Measurements from ENCODE around the gene CDK9.
"Not testable (repeated sequence)": the region's sequence is repeated elsewhere in the genome, so short reads cannot be mapped to it uniquely, and the experiment has no call there.

CDK9 gene

DNA sequence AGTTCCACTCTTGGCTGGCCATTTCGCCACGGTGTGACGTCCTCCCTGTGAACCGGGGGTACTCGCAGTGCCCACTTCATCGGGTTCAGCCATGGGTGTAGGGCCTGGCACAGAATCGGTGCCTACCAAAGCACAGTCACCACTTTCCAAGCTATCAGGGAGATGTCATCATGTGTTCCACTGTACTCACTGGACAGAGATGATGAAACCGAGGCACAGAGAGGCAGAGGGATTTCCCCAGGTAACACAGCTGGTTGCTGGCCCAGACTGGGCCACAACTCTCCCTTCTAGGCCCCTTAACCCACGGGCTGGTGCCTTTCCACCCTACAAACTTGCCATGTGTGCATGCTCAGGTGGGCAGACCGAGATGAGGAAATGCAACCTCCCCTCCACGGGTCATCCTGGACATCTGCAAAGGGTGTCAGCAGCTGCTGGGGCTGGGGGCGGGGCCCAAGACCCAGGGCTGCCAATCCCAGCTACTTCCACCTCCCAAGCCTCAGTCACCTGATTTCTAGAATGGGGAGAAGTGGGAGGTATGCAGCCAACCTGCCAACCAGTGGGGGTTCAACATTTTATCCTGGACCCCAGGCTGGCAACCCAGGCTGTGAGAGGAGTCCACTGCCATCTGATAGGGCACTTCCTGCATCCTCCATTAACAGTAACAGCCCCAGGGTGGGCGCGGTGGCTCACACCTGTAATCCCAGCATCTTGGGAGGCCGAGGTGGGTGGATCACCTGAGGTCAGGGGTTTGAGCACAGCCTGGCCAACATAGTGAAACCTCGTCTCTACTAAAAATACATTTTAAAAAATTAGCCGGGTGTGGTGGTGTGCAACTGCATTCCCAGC is 6.5 kb upstream of the CDK9 start:
- in situ Hi-C loops (cut with MboI; ENCODE audit: low sequenced_read_pairs): no loop called here

- in situ Hi-C loops (cut with MboI; ENCODE audit: low sequenced_read_pairs): no loop called here
These were observed 5.5 kb upstream of the CDK9 start for GRCh38 chr9:127780126-127780885.

- in situ Hi-C loops (cut with MboI; ENCODE audit: low sequenced_read_pairs): not testable (repeated sequence)
These were observed 4.9 kb upstream of the CDK9 start for GRCh38 chr9:127780909-127781308.

GRCh38 chr9:127781806-127782205 is 4.0 kb upstream of the CDK9 start:
- in situ Hi-C loops (cut with MboI; ENCODE audit: low sequenced_read_pairs): no loop called here

GRCh38 chr9:127783111-127784008 is 2.5 kb upstream of the CDK9 start:
- in situ Hi-C loops (cut with MboI; ENCODE audit: low sequenced_read_pairs): no loop called here

DNA sequence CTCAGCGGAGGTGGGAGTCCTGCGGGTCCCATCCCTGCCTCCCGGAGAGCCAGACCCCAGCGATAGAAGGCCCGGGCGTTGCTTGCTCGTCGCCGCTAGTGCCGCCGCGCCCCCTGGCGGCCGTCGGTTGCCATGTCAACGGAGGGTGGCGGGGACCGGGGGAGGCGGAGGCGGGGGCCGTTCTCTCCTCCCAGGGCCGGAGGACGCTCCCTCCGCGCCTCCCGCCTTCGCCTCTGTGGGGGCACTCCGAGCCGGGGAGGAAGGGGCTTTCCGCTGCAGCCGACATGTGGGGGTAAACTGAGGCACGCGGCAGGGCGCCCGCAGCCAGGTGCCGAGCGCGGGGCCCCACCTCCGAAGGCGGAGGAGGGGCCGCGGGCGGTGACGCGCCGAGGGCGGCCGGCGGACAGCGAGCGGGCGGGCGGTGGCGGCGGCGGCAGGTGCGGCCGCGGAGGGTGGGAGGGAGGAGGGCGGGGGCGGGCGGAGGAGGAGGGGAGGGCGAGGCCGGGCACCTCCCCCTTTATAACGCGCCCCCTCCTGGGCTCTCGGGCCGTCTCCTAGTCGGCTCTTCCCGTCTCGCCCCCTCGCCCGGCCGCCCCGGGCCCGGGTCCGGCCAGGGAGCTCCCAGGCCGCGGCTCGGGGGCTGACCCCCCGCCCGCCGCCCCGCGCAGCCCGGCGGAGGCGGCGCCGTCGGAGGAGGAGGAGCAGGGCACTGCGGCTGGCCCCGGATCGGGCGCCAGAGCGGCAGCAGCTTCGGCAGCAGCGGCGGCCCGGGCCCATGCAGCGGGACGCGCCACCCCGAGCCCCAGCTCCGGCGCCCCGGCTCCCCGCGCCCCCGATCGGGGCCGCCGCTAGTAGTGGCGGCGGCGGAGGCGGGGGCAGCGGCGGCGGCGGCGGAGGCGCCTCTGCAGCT is 556 bp upstream of the CDK9 start:
- in situ Hi-C loops (cut with MboI; ENCODE audit: low sequenced_read_pairs): no loop called here

DNA sequence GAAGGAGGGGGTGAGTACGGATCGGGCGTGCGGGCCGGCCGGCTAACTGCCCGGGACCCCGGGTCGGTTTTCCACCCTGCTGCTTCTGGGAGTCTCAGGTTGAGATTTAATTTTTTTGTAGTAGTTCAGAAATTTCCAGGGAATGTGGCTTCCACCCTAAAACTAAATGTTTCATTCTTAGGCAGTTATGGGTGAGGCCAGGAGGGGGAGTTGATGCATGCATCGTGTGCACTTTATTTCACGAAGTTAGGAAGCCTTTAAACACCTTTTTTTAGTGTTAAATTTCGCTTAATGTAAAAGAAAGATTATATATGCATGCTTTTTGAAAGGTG is 905 bp downstream of the CDK9 start:
- in situ Hi-C loops (cut with MboI; ENCODE audit: low sequenced_read_pairs): no loop called here

- in situ Hi-C loops (cut with MboI; ENCODE audit: low sequenced_read_pairs): no loop called here
These were observed 2.6 kb downstream of the CDK9 start for GRCh38 chr9:127788337-127789011.

DNA sequence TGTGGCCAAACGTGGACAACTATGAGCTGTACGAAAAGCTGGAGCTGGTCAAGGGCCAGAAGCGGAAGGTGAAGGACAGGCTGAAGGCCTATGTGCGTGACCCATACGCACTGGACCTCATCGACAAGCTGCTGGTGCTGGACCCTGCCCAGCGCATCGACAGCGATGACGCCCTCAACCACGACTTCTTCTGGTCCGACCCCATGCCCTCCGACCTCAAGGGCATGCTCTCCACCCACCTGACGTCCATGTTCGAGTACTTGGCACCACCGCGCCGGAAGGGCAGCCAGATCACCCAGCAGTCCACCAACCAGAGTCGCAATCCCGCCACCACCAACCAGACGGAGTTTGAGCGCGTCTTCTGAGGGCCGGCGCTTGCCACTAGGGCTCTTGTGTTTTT is 3.3 kb downstream of the CDK9 start:
- in situ Hi-C loops (cut with MboI; ENCODE audit: low sequenced_read_pairs): no loop called here

DNA sequence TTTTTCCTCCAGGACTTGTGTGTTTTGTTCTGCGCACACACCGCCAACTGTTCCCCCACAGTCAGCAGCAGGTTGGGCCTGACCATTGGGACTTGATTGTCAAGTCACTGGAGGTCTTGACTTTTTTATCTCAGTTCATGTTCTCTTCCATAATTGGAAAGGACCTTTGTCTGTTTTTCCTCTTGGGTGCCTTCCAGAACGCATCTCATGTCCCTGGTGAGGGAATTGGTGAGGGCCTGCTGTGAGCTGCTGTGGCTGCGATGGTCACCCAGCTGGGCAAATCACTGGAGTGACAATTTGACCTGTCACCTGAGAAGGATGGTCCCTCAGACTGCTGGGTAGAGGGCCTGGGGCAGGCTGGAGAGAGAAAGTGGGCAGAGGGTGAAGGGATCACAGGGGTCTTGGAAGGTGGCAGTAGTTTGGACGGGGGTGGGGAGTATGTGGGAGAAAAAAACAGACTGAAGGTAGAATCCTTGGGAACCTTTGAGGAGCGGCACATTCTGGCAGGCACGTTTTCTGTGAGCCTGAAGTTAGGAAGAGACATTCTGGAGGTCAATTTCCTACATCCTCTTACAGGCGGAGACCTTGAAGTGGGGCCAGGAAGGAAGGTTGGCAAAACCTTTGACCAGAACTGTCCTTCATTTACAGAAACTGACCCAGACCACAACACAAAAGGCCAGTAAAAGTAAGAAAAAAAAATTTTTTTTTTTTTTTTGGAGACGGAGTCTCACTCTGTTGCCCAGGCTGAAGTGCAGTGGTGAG is 4.4 kb downstream of the CDK9 start:
- in situ Hi-C loops (cut with MboI; ENCODE audit: low sequenced_read_pairs): no loop called here

DNA sequence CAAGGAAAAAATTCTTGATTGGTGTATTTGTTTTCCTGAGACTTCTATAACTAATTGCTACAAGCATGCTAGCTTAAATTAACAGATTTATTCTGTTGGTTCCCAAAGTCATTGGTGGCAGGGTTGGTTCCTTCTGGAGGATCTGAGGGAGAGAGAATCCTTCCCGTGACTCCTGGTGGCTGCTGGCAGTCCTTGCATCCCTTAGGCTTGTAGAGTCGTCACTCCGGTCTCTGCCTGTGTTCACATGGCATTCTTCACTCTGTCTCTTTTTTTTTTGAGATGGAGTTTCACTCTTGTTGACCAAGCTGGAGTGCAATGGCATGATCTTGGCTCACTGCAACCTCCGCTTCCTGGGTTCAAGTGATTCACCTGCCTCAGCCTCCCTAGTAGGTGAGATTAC is 5.3 kb downstream of the CDK9 start:
- in situ Hi-C loops (cut with MboI; ENCODE audit: low sequenced_read_pairs): no loop called here

DNA sequence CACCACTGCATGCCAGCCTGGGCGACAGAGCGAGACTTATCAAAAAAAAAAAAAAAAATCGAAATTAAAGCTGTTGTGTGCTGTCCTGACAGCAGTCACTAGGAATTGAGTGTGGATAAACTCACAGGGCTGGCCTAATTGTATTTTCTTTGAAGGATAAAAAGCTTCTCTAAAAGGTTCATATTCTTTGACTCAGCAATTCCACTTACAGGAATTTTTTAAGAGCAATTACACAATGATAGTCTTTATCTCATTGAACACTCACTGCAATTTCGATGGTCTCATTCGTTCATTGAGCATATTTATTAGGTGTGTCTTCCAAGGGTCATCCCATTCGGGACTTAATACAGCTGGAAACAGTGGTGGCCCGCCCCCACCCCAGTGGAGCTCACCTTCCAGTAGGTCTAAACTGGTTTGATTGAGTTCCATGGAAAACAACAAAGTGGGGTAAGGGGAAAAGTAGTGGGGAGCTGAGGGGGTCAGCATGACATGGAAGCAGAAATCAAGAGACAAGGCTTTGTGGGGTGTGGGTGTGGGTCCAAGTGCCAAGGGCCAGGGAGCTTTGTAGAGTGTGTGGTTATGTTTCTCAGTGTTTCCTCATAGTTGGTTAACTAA is 6.7 kb downstream of the CDK9 start:
- in situ Hi-C loops (cut with MboI; ENCODE audit: low sequenced_read_pairs): no loop called here

DNA sequence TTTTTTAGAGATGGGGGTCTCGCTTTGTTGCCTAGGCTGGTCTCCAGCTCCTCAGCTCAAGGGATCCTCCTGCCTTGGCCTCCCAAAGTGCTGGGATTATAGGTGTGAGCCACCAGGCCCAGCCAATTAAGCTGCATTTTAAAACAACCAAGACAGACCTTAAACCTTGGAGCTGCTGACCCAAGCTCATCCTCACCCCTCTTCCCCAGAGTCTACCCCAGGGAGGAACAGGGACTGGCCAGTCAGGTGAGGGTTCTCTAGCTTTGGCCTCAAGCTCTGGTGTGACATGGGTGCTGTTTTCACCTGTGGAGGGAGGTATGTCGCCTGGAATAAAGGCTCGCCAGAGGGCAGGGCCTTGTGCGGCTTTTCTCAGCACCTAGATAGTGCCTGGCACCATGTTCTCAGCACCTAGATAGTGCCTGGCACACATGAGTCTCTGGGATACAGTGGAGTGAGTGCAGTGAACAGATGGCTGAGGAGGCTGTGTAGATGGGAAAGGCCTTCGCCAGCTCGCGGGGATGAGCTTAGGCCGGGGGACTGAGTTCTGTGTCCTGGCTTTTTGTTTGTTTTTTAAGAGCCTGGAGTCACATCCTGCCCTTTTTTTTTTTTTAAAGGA is 7.4 kb downstream of the CDK9 start:
- in situ Hi-C loops (cut with MboI; ENCODE audit: low sequenced_read_pairs): no loop called here

DNA sequence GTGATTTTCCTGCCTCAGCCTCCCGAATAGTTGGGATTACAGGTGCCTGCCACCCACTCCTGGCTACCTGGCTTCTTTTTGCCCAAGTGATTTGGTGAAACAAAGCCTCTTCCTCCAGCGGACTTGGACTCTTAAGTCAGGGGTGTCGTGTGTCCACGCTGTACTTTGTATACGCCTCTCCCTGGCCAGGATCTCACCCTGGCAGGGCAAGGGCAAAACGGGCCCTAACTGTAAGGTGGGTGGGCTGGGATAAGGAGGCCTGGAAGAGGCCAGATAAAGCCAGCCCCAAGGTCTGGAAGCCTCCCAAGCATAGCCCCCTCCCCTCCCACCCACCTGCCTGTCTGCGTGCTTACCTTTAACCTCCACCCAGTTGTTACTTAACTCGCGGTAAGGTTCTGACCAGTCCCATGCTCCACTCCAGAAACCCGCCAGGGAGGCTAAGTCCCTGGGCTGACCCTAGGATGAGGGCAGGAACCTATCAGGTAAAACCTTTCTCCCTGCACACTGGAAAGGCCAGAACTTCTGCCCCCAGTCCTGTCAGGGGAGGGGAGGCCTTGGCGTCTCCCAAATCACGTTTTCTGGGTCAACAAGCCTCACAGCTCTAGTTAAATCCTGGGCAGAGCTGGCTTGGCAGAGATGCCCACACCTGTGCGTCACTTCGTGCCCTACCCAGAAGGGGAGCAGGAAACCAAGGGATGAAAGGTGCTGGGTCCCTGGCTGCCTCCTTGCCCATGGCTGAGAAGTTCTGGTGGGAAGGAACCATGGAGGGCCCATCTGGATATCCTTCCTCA is 8.4 kb downstream of the CDK9 start:
- in situ Hi-C loops (cut with MboI; ENCODE audit: low sequenced_read_pairs): no loop called here

- in situ Hi-C loops (cut with MboI; ENCODE audit: low sequenced_read_pairs): no loop called here
These were observed 10.5 kb downstream of the CDK9 start for GRCh38 chr9:127796225-127796813.

DNA sequence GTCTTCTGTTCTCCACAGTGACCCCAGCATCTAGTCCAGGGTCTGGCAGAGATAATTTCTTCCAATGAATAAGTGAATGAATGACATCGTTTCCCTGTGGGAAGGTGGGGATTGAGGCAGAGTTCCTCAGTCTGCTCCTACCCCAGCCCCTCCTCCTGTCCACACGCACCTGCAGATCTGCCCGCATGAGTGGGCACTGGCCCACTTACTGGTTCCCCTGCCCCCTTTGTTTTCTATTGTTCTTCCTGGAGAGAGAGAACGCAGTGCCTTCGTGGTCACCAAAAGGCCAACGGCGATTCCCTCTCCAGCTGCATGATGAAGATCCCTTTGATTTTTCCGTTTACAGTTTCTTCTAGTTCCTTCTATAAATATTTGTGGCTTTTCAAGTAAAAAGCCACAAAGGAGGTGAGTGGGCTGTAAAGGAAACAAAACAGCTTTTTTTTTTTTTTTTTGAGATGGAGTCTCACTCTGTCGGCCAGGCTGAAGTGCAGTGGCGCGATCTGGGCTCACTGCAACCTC is 11.1 kb downstream of the CDK9 start:
- in situ Hi-C loops (cut with MboI; ENCODE audit: low sequenced_read_pairs): no loop called here
